ENCODE data around the gene TSSK1B.
"Not testable (repeated sequence)": the region's sequence is repeated elsewhere in the genome, so short reads cannot be mapped to it uniquely, and the experiment has no call there.

TSSK1B gene, protein sequence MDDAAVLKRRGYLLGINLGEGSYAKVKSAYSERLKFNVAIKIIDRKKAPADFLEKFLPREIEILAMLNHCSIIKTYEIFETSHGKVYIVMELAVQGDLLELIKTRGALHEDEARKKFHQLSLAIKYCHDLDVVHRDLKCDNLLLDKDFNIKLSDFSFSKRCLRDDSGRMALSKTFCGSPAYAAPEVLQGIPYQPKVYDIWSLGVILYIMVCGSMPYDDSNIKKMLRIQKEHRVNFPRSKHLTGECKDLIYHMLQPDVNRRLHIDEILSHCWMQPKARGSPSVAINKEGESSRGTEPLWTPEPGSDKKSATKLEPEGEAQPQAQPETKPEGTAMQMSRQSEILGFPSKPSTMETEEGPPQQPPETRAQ

DNA sequence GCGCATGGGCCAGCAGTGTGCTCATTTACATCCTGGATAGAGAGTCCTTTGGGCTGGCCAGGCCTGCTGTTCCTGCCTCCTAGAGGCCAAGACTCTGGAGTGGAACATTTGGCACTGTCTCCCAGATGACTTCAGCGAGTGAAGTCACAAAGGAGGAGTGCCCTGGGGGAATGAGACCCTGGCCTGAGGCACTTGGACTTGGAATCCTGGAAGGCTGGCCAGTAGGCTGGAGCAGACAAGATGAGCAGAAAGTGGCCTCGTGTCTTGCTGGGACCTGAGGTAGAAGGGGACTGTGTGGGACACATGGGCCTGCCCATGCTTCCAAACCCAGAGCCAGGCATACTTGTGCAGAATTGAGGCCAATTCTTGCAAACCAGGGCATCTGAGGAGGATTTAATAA lies at the start of gene TSSK1B:
TSS of gene TSSK1B (minus strand) at position 101 of the 400 bp plus-strand sequence. CDS start 150 bp downstream, outside the sequence.
- no peak for DNase-seq (ENCODE audit: low read depth in 3 of 3)

- no peak for DNase-seq (ENCODE audit: low read depth in 3 of 3)
Measured at GRCh38 chr5:113480243-113480642, 45.5 kb upstream of the TSSK1B start.

- no peak for DNase-seq (ENCODE audit: low read depth in 3 of 3)
Measured at GRCh38 chr5:113478691-113479090, 43.9 kb upstream of the TSSK1B start.

DNA sequence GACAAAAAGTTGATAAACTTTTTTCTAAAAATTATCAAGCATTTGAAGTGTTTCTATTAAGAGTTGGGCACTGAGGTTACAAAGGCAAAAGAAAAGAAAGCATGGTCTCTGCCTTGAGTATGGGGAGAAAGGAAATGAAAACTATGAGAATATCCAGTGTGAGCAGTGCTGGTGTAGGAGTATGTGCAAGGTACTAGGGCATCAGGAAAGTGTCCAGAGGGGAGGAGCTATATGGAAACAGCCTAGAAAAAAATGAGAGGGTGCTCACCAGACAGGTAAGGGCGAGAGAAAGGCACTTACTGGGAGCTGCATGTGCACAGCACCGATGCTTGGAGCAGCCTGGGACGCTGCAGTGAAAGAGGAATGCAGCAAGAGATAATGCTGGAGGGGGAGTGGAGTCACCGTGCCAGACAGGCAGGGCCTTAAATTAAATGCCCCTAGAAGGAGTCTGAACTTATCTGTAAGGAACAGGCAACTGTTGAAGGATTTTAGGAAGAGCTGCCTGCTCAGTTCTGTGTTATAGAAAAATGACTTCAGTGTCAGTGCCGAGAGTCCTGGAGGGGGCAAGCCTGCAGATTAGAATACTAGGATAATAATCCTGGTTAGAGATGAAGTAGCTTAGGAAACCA lies 39.4 kb upstream of the TSSK1B start:
- no peak for DNase-seq (ENCODE audit: low read depth in 3 of 3)

GRCh38 chr5:113463032-113463431 lies 28.2 kb upstream of the TSSK1B start:
- no peak for DNase-seq (ENCODE audit: low read depth in 3 of 3)

GRCh38 chr5:113457106-113457505 lies 22.3 kb upstream of the TSSK1B start:
- DNase-seq (ENCODE audit: low read depth in 3 of 3), result not testable (repeated sequence)

- no peak for DNase-seq (ENCODE audit: low read depth in 3 of 3)
Measured at GRCh38 chr5:113452941-113453340, 18.2 kb upstream of the TSSK1B start.

DNA sequence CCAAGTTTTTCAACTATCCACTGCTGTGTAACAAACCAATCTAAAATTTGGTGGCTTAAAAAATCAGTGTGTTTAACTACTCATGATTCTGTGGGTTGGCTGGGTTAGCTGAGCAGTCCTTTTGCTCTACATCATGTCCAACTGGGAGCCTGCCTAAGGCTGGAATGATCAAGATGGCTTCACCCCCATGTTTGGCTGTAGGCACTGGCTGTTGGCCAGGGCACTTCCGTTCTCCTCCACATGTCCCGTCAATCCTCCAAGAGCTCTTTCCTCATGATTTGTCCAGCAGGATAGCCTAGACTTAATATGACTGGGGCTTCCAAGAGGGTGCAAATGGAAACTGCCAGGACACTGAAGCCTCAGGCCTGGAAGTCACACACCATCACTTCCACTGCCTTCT lies 17.0 kb upstream of the TSSK1B start:
- DNase-seq (ENCODE audit: low read depth in 3 of 3), result no peak

- no peak for DNase-seq (ENCODE audit: low read depth in 3 of 3)
Measured at GRCh38 chr5:113450929-113451328, 16.1 kb upstream of the TSSK1B start.

DNA sequence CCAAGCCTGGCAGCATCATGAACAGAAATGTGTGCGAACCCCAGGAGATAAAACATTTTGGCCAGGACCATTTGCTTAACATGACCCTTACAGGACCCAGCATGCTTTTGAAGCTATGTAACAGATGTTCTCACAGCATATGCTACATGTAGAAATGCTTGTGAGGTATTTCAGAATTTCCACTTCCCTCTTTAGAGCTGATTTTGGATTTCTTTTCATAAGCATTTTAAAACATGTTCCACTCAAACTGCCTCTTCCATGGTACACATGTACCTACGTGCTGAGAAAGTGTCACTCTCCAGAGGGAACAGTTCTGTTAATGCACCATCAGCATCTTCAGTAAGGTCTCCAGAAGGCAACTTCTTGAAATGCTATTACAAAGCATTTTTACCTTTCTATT lies 15.7 kb upstream of the TSSK1B start:
- DNase-seq (ENCODE audit: low read depth in 3 of 3), result no peak

- no peak for DNase-seq (ENCODE audit: low read depth in 3 of 3)
Measured at GRCh38 chr5:113448252-113448651, 13.5 kb upstream of the TSSK1B start.

GRCh38 chr5:113447498-113448050 lies 12.8 kb upstream of the TSSK1B start:
- DNase-seq (ENCODE audit: low read depth in 3 of 3), result no peak

- no peak for DNase-seq (ENCODE audit: low read depth in 3 of 3)
Measured at GRCh38 chr5:113446358-113446927, 11.7 kb upstream of the TSSK1B start.

DNA sequence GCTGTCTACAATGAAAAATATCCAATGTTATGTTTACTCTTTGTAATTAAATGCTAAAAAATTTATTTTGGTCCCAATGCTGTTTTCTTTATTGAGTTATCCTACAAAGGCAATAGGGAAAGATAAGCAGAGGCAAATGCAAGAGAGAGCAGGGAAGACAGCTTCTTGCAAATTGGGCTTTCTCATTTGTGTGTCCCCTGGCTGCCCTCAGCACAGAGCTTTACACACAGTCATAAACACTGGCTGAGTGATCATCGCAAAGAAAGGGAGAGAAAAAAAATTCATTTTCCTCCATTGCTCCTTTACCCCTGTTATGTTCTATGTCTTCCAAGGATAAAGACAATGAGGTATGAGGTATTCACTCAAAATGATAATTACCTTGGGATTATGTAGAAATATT lies 2.3 kb upstream of the TSSK1B start:
- DNase-seq (ENCODE audit: low read depth in 3 of 3), result no peak

DNA sequence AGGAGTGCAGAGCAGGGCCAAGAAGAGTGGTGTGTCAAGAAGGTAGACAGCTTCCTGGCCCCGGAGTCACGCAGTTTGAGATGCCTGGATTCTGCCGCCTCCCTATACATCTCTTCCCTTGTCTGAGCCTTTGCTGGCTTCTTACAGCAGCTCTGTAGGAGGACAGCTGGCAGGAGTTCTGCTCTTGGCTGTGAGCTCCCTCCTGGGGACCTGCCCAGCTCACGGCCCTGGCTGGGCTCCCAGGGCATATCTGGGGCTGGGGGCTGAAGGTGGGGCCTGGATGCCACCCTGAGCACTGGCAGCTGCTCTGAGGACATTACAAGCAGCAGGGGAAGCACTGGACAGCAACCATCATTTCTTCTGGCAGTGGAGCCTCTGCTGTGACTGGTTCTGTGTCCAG lies 786 bp upstream of the TSSK1B start:
- DNase-seq (ENCODE audit: low read depth in 3 of 3), result no peak

DNA sequence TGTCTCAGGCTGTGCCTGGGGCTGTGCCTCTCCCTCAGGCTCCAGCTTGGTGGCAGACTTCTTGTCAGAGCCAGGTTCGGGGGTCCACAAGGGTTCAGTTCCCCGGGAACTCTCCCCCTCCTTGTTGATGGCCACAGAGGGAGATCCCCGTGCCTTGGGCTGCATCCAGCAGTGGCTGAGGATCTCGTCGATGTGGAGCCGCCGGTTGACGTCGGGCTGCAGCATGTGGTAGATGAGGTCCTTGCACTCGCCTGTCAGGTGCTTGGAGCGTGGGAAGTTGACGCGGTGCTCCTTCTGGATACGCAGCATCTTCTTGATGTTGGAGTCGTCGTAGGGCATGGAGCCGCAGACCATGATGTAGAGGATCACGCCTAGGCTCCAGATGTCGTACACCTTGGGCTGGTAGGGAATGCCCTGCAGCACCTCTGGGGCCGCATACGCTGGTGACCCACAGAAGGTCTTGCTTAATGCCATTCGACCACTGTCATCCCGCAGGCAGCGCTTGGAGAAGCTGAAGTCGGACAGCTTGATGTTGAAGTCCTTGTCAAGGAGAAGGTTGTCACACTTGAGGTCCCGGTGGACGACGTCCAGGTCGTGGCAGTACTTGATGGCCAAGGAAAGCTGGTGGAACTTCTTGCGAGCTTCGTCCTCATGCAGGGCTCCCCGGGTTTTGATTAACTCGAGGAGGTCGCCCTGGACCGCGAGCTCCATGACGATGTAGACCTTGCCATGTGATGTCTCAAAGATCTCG lies 752 bp downstream of the TSSK1B start:
- no peak for DNase-seq (ENCODE audit: low read depth in 3 of 3)

GRCh38 chr5:113433071-113433470 lies 1.7 kb downstream of the TSSK1B start:
- no peak for DNase-seq (ENCODE audit: low read depth in 3 of 3)

DNA sequence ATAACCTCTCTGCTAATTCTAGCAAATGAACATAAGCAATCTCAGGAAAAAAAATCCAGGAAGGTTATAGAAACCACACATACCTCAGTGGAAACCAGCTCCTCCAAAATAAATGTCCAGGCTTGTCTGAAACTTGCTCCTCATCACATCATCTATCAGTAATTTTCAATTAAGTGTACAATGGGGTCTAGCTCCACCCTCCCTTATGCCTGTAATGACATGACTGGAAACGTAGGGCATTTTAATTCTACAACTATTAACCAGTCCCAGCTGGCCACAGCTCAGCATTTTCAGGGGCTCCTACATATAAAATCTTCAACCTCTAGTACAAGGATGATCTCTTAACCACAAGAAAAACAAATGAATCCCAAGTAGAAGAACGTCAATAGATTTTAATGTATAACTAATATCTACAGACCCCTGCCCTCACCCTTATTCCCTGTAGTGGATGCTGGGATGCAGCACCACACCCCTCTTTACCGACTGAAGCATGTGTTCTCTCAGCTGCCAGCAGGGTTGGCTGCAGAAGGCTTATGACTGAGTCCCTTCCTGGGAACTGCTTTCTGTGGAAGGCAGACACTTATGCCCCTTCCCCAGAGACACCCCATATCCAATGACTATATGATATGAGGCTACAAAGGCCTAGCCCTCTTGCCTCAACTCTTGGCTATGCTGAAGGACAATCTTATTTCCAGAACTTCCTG lies 6.8 kb downstream of the TSSK1B start:
- no peak for DNase-seq (ENCODE audit: low read depth in 3 of 3)

GRCh38 chr5:113425909-113426308 lies 8.9 kb downstream of the TSSK1B start:
- no peak for DNase-seq (ENCODE audit: low read depth in 3 of 3)

GRCh38 chr5:113421693-113422092 lies 13.1 kb downstream of the TSSK1B start:
- no peak for DNase-seq (ENCODE audit: low read depth in 3 of 3)

- DNase-seq (ENCODE audit: low read depth in 3 of 3), result no peak
Measured at GRCh38 chr5:113405530-113405929, 29.3 kb downstream of the TSSK1B start.
